GM19239 (cell line): Measurements from ENCODE around the gene TBPL1.

Source experiments
- DNase-seq: peaks from one replicate; pipeline ENCODE4 v3.0.0; 2011; ENCODE audit warnings: low spot score; ENCODE audit not compliant: insufficient read length
- FAIRE-seq: peaks from 2 replicates; lab custom pipeline; 2011; peaks lifted over from hg19 to GRCh38; lab: Jason Lieb, UNC

Gene TBPL1

DNA sequence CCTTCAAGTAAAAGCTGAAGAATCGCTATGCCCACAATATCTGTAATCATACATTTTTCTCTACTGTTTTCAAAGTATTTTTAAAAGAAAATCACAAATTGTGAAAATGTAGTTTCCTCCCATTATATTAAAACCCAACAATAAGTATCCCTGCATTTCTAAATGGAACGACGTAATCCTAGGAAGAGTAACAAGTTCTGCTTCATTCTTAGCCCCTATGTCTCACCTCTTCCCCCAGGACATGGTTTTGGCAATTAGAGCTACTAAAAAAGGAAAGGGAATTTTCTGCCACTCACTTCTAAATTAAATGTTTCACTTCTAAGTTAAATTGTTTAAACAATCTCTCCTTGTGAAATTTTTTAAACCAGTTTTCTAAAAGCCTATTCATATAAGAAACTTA lies 47.4 kb downstream of the TBPL1 start:
- FAIRE-seq (no peak), DNase-seq (no peak)

DNA sequence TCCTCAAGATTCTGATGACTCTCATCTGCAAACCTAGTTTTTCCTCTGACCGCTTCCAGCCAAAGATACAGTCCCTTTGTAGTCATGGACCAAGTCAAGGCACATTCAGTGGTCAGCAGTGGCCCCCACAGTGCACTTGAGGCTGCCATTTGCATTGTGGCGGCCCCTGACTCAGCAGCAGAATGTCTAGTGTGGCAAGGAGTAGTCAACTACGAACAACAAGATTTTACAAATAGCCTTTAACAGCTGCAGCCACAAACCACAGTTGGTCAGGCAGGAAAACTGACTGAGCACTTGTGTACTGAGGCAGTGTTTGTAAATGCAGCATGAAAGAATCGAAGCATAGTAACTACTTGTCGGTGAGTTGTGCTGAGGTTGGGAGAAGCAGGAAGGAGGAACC lies 49.8 kb downstream of the TBPL1 start:
- FAIRE-seq (no peak), DNase-seq (no peak)

GRCh38 chr6:134003542-134003951 lies 50.5 kb downstream of the TBPL1 start:
- FAIRE-seq (no peak), DNase-seq (no peak)

GRCh38 chr6:134004714-134005113 lies 51.7 kb downstream of the TBPL1 start:
- FAIRE-seq: no peak
- DNase-seq: no peak

- no peak for DNase-seq
- no peak for FAIRE-seq
These were observed 52.8 kb downstream of the TBPL1 start for GRCh38 chr6:134005800-134006199.

DNA sequence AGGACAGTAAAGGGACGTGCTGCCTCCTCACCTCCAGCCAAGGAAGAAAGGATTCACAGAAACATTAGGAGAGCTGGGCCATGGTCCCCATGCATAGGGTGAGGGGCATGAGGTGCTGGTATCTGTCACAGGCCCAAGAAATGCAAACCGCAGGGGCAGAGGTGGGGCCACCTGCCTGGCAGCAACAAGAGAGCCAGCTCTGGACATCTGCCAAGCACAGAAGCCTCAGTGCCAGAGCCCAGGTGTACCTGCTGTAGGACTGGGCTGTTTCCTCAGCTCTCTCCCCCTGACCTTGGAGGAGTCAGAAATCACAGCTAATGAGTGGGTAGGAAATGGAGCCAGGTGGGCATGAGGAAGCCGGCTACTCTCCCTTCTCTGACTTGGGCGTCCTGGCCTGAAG lies 54.1 kb downstream of the TBPL1 start:
- FAIRE-seq (no peak), DNase-seq (no peak)

GRCh38 chr6:134009876-134010275 lies 56.9 kb downstream of the TBPL1 start:
- no peak for FAIRE-seq
- no peak for DNase-seq

DNA sequence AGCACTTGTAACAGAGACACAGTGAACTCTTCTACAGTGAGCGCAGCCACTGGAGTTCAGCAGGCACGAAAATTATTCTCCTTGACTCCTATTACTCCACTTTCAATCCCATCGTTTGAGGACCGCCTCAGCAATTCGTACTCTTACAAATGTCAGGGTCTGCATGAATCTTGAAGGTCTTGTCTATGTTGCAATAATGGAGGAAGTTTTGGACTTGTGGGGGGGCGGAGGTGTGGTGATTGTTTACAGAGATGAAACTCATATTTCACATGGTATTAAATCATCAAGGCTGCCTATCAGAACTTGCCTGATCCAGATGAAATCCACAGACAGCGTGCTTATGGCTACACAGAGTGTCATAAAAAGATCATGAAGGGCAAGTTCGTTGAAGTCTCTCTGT lies 57.4 kb downstream of the TBPL1 start:
- DNase-seq (no peak), FAIRE-seq (no peak)

- no peak for DNase-seq
- FAIRE-seq: no peak
These were observed 58.0 kb downstream of the TBPL1 start for GRCh38 chr6:134010974-134011373.

DNA sequence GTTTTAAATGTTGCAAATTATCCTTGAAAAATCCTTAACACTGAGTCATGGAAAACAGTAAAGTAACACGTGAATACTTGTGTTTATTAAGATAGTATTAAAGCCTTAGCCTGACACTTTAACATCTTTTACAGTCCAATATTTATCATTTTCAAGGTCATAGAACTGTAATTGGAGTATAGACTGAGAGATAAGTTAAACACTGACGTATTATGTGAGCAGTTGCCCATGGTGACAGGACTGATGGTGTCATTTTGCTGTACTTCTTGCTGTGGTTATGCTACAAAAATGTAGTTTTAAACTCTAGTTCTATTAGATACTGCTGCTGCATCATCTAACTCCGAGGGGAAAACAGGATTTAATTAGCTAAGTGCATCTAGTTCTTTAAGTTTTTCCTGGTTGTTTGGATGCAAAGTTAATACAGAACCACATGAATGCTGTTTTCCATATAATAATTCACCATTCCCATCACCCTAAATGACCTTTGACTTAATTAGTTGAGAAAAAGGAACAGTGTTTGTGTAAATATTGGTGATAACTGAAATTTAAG lies 61.6 kb downstream of the TBPL1 start:
- FAIRE-seq (no peak), DNase-seq (no peak)

GRCh38 chr6:134015719-134016557 lies 62.9 kb downstream of the TBPL1 start:
- DNase-seq (no peak), FAIRE-seq (no peak)

DNA sequence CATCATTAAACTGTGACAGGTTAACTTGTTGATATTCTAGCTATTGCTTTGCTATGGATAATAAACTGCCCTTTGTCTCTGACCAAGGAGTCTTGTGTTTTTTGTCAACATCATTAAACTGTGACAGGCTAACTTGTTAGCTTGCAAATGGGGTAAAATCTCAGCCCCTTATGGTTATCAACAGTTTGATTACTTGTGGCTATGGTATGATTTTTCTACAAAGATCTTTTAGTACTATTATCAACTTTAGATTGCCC lies 63.5 kb downstream of the TBPL1 start:
- no peak for FAIRE-seq
- DNase-seq: no peak

DNA sequence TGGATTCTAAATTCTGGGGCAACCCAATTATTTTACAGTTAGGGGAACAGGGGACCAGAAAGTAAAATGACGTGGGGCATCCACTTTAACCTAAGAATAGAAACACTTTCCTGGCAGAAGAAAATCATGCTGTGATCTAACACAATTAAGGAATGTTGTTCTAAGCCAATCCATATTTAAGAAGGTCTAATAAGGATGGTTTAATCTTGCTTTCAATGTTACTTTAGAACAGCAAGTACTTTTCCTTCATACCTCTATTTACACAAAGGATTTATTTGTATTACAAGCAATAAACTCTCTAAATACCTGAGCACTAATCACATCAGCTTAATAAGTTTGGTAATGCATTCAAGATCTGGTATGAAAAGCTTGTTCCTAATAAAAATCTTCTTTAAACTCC lies 67.0 kb downstream of the TBPL1 start:
- DNase-seq: no peak
- no peak for FAIRE-seq

GRCh38 chr6:134020543-134020942 lies 67.5 kb downstream of the TBPL1 start:
- DNase-seq (no peak), FAIRE-seq (no peak)

- DNase-seq (no peak), FAIRE-seq (no peak)
These were observed 67.9 kb downstream of the TBPL1 start for GRCh38 chr6:134020968-134021367.

DNA sequence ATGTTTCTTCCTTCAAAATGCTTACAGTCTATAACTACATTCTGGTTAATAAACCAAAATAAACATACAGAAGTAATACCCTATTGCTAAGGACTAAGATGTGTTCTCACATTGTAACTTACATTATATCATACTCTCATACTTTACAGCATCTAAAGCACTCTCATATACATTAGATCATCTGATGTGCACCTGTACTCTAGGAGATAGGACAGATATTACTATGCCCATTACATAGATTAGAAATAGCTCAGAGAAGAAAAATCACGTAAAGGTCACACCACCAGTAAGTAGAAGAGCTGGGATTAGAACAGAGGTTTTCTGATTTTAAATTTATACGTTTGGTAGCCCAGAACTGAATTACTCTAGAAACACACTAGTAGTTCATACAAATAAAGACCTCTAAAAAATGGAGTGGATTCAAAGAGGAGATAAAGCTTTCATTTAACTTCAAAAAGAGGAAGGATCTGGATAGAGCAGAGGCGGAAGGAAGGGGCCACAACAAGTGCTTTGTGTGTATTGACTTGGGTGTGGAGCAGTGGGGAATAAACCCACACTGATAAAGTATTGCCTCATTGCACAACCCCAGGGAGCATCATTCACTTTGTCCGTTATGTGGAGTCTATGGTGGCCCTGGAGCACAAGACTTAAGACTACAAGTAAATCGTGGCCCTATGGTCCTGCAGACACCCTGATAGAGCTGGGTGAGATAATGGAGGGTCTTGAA lies 68.5 kb downstream of the TBPL1 start:
- DNase-seq (no peak), FAIRE-seq (no peak)

DNA sequence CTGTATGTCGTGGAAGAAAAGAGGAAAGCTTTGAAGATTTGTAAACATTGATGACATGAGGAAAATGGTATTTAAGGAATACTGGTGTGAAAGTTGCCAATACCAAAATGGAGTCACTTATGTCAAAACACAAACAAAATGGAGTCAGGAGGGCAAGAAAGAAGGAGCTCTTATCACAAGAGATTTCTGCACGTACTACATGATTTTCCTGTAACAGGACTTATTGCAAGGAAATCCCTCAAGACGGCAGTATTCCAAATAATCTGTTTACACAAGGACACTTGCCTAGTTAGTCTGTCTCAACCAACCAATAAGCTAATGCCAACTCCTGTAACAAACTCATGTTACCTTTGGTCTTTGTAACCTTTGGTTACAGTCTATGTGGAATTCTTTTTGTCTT lies 69.6 kb downstream of the TBPL1 start:
- FAIRE-seq: no peak
- no peak for DNase-seq

GRCh38 chr6:134026597-134026996 lies 73.6 kb downstream of the TBPL1 start:
- no peak for FAIRE-seq

DNA sequence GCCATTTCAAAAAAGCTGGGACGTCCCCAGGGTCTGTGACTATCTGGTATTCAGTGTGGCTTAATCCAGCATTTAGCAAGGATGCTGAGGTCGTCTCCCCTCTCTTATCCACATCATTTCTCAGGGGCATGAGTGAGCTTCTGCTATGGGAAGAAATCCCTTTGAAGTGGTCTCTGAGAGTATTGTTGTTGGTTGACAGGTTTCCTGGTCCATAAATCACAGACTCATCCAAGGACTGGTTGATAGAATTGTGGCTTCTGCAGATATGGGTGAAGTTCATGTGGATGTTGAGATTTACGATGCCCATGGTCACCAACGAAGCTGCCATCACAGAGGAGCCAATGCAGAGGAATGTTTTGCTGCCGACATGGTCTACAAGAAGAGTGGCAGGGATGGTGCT lies 75.4 kb downstream of the TBPL1 start:
- FAIRE-seq: no peak
- no peak for DNase-seq

More at GRCh38 chr6:134026597-134026996, 73.6 kb downstream of the TBPL1 start:
- no peak for DNase-seq

GRCh38 chr6:134029495-134030455 lies 76.8 kb downstream of the TBPL1 start:
- FAIRE-seq (no peak), DNase-seq (no peak)
